ENCODE data around the gene TAF11L14.

TAF11L14 gene

DNA sequence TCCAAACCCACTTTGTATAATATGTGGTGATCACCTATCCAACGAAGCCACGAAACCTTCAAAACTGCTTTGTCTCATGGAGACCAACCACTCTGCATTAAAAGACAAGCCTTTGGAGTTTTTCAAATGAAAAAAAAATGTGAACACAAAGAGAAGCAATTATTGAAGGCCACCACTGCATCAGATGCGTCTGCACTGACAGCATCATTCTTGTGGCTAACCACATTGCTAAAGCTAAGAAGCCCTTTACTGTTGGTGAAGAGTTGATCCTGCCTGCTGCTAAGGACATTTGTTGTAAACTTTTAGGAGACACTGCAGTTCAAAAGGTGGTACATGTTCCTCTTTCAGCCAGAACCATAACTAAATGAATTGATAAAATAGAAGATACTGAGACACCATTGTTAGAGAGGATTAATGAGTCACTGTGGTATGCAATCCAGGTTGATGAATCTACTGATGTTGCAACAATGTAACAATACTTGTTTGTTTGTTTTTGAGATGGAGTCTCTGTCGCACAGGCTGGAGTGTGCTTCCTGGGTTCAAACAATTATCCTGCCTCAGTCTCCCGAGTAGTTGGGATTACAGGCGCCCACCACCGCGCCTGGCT lies 45.4 kb downstream of the TAF11L14 start:
- DNase-seq (ENCODE audit: low read depth in 2 of 2): no peak

- no peak for DNase-seq (ENCODE audit: low read depth in 2 of 2)
Measured at GRCh38 chr5:17680737-17681136, 46.5 kb downstream of the TAF11L14 start.

Data from stimulated activated CD4-positive, alpha-beta T cell treated with anti-CD3 and anti-CD28 coated beads, Interleukin-1b, Interleukin-23, amount 100 ng/mL, for 1 hour (primary cell).